AG09319 (cell line): ENCODE results near the gene STOX1.
A peak's percentile ranks its signal among the peaks of the same experiment; 100 is the strongest.

Experiments
- DNase-seq: peaks from one replicate; pipeline ENCODE4 v3.0.0-alpha.2; 2010; ENCODE audit warnings: low read depth; ENCODE audit errors: extremely low read depth
- CTCF ChIP-seq: IDR thresholded peaks from 2 replicates; pipeline ENCODE4 v1.5.1; 2011; ENCODE audit warnings: low read depth, mild to moderate bottlenecking, inconsistent platforms, low read length, moderate library complexity

The STOX1 gene

GRCh38 chr10:68870061-68870460 lies 42.7 kb downstream of the STOX1 start:
- no peak for TF ChIP-seq CTCF
- DNase-seq: no peak

- no peak for TF ChIP-seq CTCF
These were observed 43.3 kb downstream of the STOX1 start for GRCh38 chr10:68870545-68871104.

GRCh38 chr10:68871105-68871711 lies 43.9 kb downstream of the STOX1 start:
- DNase-seq: no peak
- TF ChIP-seq CTCF: no peak

More at GRCh38 chr10:68870545-68871104, 43.3 kb downstream of the STOX1 start:
- DNase-seq: no peak

GRCh38 chr10:68871731-68872342 lies 44.5 kb downstream of the STOX1 start:
- no peak for TF ChIP-seq CTCF
- DNase-seq: peak; percentile 67

- DNase-seq: no peak
- no peak for TF ChIP-seq CTCF
These were observed 49.2 kb downstream of the STOX1 start for GRCh38 chr10:68876246-68877138.

- no peak for DNase-seq
- TF ChIP-seq CTCF: no peak
These were observed 50.3 kb downstream of the STOX1 start for GRCh38 chr10:68877482-68878110.
